Activated naive CD4-positive, alpha-beta T cell treated with anti-CD3 and anti-CD28 coated beads, Interleukin-2, amount 50 U/mL, for 24 hours (primary cell): ENCODE measurements around the gene CYTL1.

Experiments used
- H3K27ac Mint-ChIP-seq: one replicate; pipeline ENCODE4 v1.8.0; 2021; ENCODE audit warnings: mild to moderate bottlenecking, mixed read lengths
- H3K27me3 Mint-ChIP-seq: one replicate; pipeline ENCODE4 v1.8.0; 2021; ENCODE audit warnings: mixed read lengths
- H3K36me3 Mint-ChIP-seq: one replicate; pipeline ENCODE4 v1.8.0; 2021; ENCODE audit warnings: mixed read lengths
- H3K4me1 Mint-ChIP-seq: one replicate; pipeline ENCODE4 v1.8.0; 2021; ENCODE audit warnings: mixed read lengths
- H3K4me3 Mint-ChIP-seq: one replicate; pipeline ENCODE4 v1.8.0; 2021; ENCODE audit warnings: mild to moderate bottlenecking, mixed read lengths
- H3K9me3 Mint-ChIP-seq: one replicate; pipeline ENCODE4 v1.8.0; 2021; ENCODE audit warnings: mixed read lengths

CYTL1 gene

GRCh38 chr4:5040856-5041620 is 21.8 kb upstream of the CYTL1 start:
- no peak overlapping the region for H3K27ac Mint-ChIP-seq
- H3K4me1 Mint-ChIP-seq: no peaks in the 10 kb centered on the region
- no peak overlapping the region for H3K4me3 Mint-ChIP-seq
- H3K9me3 Mint-ChIP-seq: no peaks in the 10 kb centered on the region
- no peaks in the 10 kb centered on the region for H3K36me3 Mint-ChIP-seq
- peaks cover 5% of the 10 kb centered on the region for H3K27me3 Mint-ChIP-seq

DNA sequence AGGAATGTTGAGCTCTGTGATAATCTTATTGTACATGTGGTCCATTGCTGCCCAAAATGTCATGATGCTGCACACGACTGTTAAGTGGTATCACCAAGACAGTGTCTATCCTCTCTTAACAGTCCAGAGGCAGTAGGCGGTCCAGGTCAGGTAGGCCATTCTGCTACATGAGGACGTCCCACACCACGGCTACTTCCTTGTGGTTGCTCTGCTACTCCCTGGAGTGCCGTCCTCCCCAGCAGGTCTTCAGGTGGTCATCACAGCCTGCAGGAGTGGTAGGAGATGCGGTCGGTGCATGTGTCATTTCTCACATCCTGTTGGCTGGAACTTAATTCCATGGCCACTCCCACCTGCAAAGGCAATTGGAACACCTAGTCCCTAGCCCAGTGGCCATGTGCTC is 20.5 kb upstream of the CYTL1 start:
- no peaks in the 10 kb centered on the region for H3K4me1 Mint-ChIP-seq
- no peaks in the 10 kb centered on the region for H3K36me3 Mint-ChIP-seq
- no peak overlapping the region for H3K27ac Mint-ChIP-seq
- H3K4me3 Mint-ChIP-seq: no peak overlapping the region
- H3K9me3 Mint-ChIP-seq: no peaks in the 10 kb centered on the region
- peaks cover 1% of the 10 kb centered on the region for H3K27me3 Mint-ChIP-seq

DNA sequence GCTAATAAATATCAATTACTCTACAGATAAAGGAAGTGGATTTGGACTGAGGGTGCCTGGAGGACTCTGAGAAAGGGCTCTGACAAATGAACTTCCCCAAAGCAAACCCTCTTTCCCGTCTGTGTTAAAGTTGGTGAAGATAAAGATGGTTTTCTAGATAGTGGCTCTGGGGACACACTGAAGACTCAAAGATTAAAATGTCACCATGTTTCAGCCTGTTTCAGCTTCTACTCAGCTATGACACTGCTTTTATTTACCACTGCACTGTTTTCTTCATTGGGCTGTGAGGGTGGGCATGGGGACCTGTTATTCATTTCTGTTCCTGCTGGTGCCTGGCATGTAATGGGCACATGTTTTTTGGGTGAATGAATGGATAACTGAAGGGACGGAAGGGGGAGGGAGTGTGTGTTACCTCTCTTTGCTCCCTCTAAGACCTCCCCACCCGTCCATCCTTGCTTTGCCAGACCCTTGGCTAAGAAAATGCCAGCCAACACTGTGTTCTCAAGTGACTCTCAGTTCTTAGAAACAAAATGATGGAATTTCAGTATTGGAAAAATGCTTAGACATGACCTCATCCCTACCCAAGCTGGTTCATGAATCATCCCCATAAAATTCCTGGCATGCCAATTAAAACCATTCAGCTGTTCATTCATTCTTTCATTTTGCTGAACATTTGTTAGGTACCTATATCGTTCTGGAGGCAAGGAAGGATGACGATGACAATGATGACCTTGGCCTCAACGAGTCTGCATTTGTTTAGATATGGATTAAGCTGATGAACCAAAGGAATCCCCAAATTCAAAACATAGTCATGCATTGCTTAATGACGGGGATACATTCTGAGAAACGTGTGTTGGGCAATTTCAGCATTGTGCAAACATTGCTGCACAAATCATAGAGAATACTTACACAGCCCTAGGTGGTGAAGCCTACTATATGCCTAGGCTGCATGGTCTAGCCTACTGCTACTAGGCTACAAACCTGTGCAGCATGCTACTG is 18.6 kb upstream of the CYTL1 start:
- Mint-ChIP-seq H3K4me3 (no peak overlapping the region), H3K27me3 (peaks cover 2% of the 10 kb centered on the region), H3K36me3 (no peaks in the 10 kb centered on the region), H3K27ac (no peak overlapping the region), H3K9me3 (no peaks in the 10 kb centered on the region), H3K4me1 (peaks cover 5% of the 10 kb centered on the region)

GRCh38 chr4:5036239-5036638 is 17.0 kb upstream of the CYTL1 start:
- Mint-ChIP-seq H3K9me3 (no peaks in the 10 kb centered on the region), H3K36me3 (no peaks in the 10 kb centered on the region), H3K4me1 (peaks cover 5% of the 10 kb centered on the region), H3K27ac (no peak overlapping the region), H3K27me3 (peaks cover 2% of the 10 kb centered on the region), H3K4me3 (no peak overlapping the region)

- Mint-ChIP-seq H3K4me1 (peaks cover 5% of the 10 kb centered on the region), H3K27me3 (peaks cover 4% of the 10 kb centered on the region), H3K4me3 (no peak overlapping the region), H3K27ac (no peak overlapping the region), H3K9me3 (no peaks in the 10 kb centered on the region), H3K36me3 (no peaks in the 10 kb centered on the region)
Measured at GRCh38 chr4:5034206-5034605, 14.9 kb upstream of the CYTL1 start.

DNA sequence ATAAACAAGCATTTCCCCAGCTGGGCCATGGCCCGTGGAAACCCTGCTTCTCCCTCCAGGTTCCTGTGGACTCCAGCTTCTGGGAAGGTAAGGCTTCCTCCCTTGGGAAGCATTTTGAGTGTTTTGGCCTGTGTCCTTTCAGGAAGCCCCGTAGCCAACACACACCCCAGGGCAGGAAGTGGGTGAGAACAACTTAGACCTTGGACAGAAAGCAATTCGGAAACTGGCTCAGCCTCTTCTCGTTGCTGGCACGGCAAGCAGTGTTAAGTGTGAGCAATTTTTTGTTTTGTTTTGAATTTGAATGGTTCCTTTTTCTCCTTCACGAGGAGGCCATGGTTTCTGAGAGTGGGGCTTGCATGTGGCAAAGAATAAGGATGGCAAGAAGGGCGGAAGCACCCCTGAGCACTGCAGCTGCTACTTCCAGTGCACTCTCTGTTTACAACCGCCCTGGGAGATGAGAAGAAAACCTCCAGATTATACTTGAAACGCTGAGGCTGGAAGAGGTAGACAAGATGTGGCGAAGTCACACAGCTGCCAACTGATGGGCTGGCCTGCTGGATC is 14.1 kb upstream of the CYTL1 start:
- peaks cover 5% of the 10 kb centered on the region for H3K4me1 Mint-ChIP-seq

GRCh38 chr4:5032813-5033212 is 13.6 kb upstream of the CYTL1 start:
- Mint-ChIP-seq H3K36me3 (no peaks in the 10 kb centered on the region), H3K27ac (no peak overlapping the region), H3K4me1 (peaks cover 5% of the 10 kb centered on the region), H3K9me3 (no peaks in the 10 kb centered on the region), H3K4me3 (no peak overlapping the region), H3K27me3 (peaks cover 4% of the 10 kb centered on the region)

More for the DNA sequence above, 14.1 kb upstream of the CYTL1 start:
- H3K4me3 Mint-ChIP-seq: no peak overlapping the region
- H3K27ac Mint-ChIP-seq: no peak overlapping the region
- H3K9me3 Mint-ChIP-seq: no peaks in the 10 kb centered on the region
- H3K27me3 Mint-ChIP-seq: peaks cover 4% of the 10 kb centered on the region
- no peaks in the 10 kb centered on the region for H3K36me3 Mint-ChIP-seq

DNA sequence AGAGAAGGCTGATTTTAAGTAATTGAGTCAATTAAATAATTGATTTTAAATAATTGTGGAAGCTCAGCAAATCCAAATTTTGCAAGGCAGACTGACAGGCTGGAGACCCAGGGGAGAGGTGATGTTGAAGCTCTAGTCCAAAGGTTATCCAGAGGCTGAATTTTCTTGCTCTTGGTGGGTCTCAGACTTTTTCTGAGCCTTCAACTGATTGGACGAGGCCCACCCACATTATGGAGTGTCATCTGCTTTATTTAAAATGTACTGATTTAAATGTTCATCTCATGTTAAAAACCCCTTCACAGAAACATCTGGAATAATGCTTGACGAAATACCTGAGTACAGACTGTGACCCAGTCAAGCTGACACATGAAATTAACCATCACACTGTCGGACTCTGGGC is 11.7 kb upstream of the CYTL1 start:
- Mint-ChIP-seq H3K4me3 (no peak overlapping the region), H3K4me1 (peaks cover 5% of the 10 kb centered on the region), H3K36me3 (no peaks in the 10 kb centered on the region), H3K9me3 (no peaks in the 10 kb centered on the region), H3K27me3 (peaks cover 4% of the 10 kb centered on the region), H3K27ac (no peak overlapping the region)

DNA sequence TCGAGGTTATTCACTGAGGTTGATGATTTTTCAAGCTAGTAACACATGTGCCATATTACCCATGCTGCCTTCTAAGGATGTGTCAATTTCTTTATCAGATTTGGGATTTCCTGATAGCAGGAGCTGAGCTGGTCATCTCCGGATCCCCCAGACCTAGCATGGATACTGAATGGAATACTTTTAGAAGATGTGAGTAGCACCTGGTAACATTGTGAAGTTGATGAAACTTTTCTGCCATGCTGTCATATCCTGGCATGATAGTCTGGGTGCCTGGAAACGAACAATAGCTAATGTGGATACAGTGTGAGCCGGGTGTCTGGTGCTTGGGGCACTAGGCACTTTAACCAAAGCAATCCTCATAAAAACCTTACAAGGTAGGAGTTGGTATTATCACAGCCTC is 11.0 kb upstream of the CYTL1 start:
- Mint-ChIP-seq H3K27ac (no peak overlapping the region), H3K4me1 (peaks cover 5% of the 10 kb centered on the region), H3K36me3 (no peaks in the 10 kb centered on the region), H3K27me3 (peaks cover 4% of the 10 kb centered on the region), H3K9me3 (no peaks in the 10 kb centered on the region), H3K4me3 (no peak overlapping the region)

GRCh38 chr4:5029447-5029846 is 10.2 kb upstream of the CYTL1 start:
- H3K27me3 Mint-ChIP-seq: peaks cover 3% of the 10 kb centered on the region
- H3K4me1 Mint-ChIP-seq: peaks cover 5% of the 10 kb centered on the region
- no peak overlapping the region for H3K4me3 Mint-ChIP-seq
- no peaks in the 10 kb centered on the region for H3K9me3 Mint-ChIP-seq
- no peak overlapping the region for H3K27ac Mint-ChIP-seq
- H3K36me3 Mint-ChIP-seq: no peaks in the 10 kb centered on the region

GRCh38 chr4:5028480-5028879 is 9.2 kb upstream of the CYTL1 start:
- H3K36me3 Mint-ChIP-seq: no peaks in the 10 kb centered on the region
- H3K27ac Mint-ChIP-seq: no peak overlapping the region
- H3K4me1 Mint-ChIP-seq: peaks cover 2% of the 10 kb centered on the region
- H3K9me3 Mint-ChIP-seq: peaks cover 5% of the 10 kb centered on the region
- peaks cover 3% of the 10 kb centered on the region for H3K27me3 Mint-ChIP-seq
- no peak overlapping the region for H3K4me3 Mint-ChIP-seq

- H3K27me3 Mint-ChIP-seq: peaks cover 3% of the 10 kb centered on the region
- no peaks in the 10 kb centered on the region for H3K36me3 Mint-ChIP-seq
- H3K9me3 Mint-ChIP-seq: peaks cover 5% of the 10 kb centered on the region
- H3K4me3 Mint-ChIP-seq: no peak overlapping the region
- no peaks in the 10 kb centered on the region for H3K4me1 Mint-ChIP-seq
- H3K27ac Mint-ChIP-seq: no peak overlapping the region
Measured at GRCh38 chr4:5027346-5027745, 8.1 kb upstream of the CYTL1 start.

GRCh38 chr4:5026371-5026770 is 7.1 kb upstream of the CYTL1 start:
- Mint-ChIP-seq H3K9me3 (peaks cover 5% of the 10 kb centered on the region), H3K27ac (no peak overlapping the region), H3K27me3 (peaks cover 4% of the 10 kb centered on the region), H3K4me1 (no peaks in the 10 kb centered on the region), H3K4me3 (no peak overlapping the region), H3K36me3 (no peaks in the 10 kb centered on the region)

DNA sequence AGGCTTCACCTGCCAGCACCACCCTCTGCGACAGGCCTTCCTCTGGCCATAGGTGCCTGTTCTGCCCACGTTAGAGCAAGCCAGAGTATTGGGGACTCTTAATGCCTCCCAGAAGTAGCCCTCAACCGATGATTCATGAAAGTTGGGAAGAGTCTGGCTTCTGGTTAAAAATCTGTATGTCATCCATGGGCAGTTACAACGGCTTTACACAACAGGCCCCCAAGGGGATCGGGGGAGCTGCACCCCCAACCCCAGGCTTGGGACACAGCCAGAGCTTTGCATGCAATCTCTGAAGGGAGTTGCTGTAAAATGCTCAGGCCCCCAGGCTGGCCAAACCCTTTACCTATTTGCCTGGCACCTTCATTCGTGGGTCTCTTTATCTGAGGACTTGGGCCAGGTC is 5.4 kb upstream of the CYTL1 start:
- Mint-ChIP-seq H3K4me1 (no peaks in the 10 kb centered on the region), H3K4me3 (no peak overlapping the region), H3K9me3 (peaks cover 5% of the 10 kb centered on the region), H3K36me3 (no peaks in the 10 kb centered on the region), H3K27me3 (peaks cover 3% of the 10 kb centered on the region), H3K27ac (no peak overlapping the region)

DNA sequence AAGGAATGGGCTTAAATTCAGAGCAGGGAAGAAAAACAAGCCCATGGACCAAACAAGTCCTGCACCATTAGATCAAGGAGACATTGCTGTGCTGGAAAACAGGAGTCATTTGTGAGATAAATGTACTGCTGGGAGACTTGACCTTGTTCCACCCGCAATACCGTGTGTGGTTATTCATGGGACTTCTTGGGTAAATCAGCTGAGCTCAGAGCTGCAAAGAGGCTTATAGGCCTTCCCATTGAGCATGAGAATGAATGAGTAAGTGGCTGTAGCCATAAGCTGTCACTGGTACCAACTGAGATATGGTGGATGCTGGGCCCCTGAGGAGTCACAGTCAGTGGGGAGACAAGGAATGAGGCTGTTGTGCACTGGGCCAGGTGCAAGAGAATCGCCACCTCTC is 2.3 kb upstream of the CYTL1 start:
- H3K36me3 Mint-ChIP-seq: no peaks in the 10 kb centered on the region
- H3K4me3 Mint-ChIP-seq: no peak overlapping the region
- no peak overlapping the region for H3K27ac Mint-ChIP-seq
- H3K27me3 Mint-ChIP-seq: peaks cover 9% of the 10 kb centered on the region
- H3K4me1 Mint-ChIP-seq: no peaks in the 10 kb centered on the region
- H3K9me3 Mint-ChIP-seq: peaks cover 5% of the 10 kb centered on the region

DNA sequence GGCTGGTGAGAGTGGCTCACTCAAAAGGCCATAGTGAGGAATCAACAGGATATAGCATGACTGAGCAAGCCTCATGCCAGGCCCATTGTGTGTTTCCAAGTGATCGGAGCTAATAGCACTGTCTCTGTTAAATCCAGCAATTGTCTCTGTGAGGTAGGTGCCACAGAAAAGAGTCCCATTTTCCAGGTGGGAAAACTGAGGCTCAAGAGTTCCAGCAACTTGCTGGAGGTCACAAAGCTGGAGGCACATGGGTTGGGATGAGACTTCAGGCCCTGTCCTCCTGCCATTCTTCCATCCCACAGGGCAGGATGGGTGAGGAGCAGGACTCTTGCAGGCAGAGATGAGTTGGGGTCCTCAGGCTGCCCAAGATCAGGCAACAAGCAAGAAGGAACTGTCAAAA is 1.1 kb upstream of the CYTL1 start:
- no peaks in the 10 kb centered on the region for H3K36me3 Mint-ChIP-seq
- H3K4me3 Mint-ChIP-seq: no peak overlapping the region
- H3K27me3 Mint-ChIP-seq: peaks cover 10% of the 10 kb centered on the region
- H3K27ac Mint-ChIP-seq: no peak overlapping the region
- H3K9me3 Mint-ChIP-seq: peaks cover 5% of the 10 kb centered on the region
- H3K4me1 Mint-ChIP-seq: no peaks in the 10 kb centered on the region
